Neural cell (in vitro differentiated cells): Measurements from ENCODE around the gene FHL2.

ENCODE experiments used
- CTCF ChIP-seq: fragments of 450-650 bp; IDR thresholded peaks from 2 replicates; pipeline ENCODE4 v1.5.1; 2014; ENCODE audit warnings: antibody characterized with exemption, mild to moderate bottlenecking, moderate library complexity; ENCODE audit not compliant: poor library complexity, severe bottlenecking
- EP300 ChIP-seq: fragments of 450-650 bp; conservative IDR thresholded peaks from 2 replicates; pipeline ENCODE4 v1.6.1; 2014; ENCODE audit warnings: antibody characterized with exemption, mild to moderate bottlenecking, moderate library complexity; ENCODE audit not compliant: poor library complexity, severe bottlenecking
- EZH2 ChIP-seq: fragments of 200-600, 300-800 bp; shearing (Covaris generic), sonication (generic); IDR thresholded peaks from 2 replicates; pipeline ENCODE4 v1.6.1; 2014; ENCODE audit warnings: antibody characterized with exemption, low read length, borderline replicate concordance, mild to moderate bottlenecking; ENCODE audit not compliant: insufficient read depth, poor library complexity, severe bottlenecking
- MXI1 ChIP-seq: fragments of 450-650 bp; conservative IDR thresholded peaks from 2 replicates; pipeline ENCODE4 v1.6.1; 2014; ENCODE audit warnings: antibody characterized with exemption, mild to moderate bottlenecking; ENCODE audit not compliant: poor library complexity, severe bottlenecking
- POLR2AphosphoS5 ChIP-seq: IDR thresholded peaks from 2 replicates; pipeline ENCODE4 v1.6.1; 2012
- SMC3 ChIP-seq: fragments of 450-650 bp; conservative IDR thresholded peaks from 2 replicates; pipeline ENCODE4 v1.6.1; 2014; ENCODE audit warnings: antibody characterized with exemption, mild to moderate bottlenecking, moderate library complexity; ENCODE audit not compliant: poor library complexity

- TF ChIP-seq CTCF (no peak), POLR2AphosphoS5 (no peak), EZH2 (no peak), EP300 (no peak), MXI1 (no peak), SMC3 (no peak)
These were observed 38.9 kb upstream of the FHL2 start for GRCh38 chr2:105437708-105438103.
